HepG2 (cell line): ENCODE measurements around the gene RBM12.

ENCODE experiments used
- BRCA1 ChIP-seq: sonication (generic); formaldehyde crosslinking; IDR thresholded peaks from 2 replicates; pipeline ENCODE4 v1.4.0; 2020; ENCODE audit warnings: missing genetic modification reagents
- CHD4 ChIP-seq: fragments of 200-600 bp; sonication (generic); IDR thresholded peaks from 2 replicates; pipeline ENCODE4 v1.7.0; 2017; ENCODE audit warnings: mild to moderate bottlenecking, low read length, borderline replicate concordance
- JUNB ChIP-seq: sonication (generic); formaldehyde crosslinking; IDR thresholded peaks from 2 replicates; pipeline ENCODE4 v1.8.0; 2022; ENCODE audit warnings: missing genetic modification reagents, mild to moderate bottlenecking, borderline replicate concordance
- SOX5 ChIP-seq: IDR thresholded peaks from 2 replicates; pipeline ENCODE4 v1.6.1; 2016; ENCODE audit warnings: borderline replicate concordance
- SP1 ChIP-seq, 2 experiments: fragments of 450-650 bp in 1 of 2; sonication (generic) in 1 of 2; formaldehyde crosslinking in 1 of 2; IDR thresholded peaks; 2 replicates each; pipeline versions ENCODE4 v1.4.0 to v1.6.1; 2016 to 2020; ENCODE audit warnings: missing genetic modification reagents in 1 of 2
- TCF7 ChIP-seq: sonication (generic); IDR thresholded peaks from 2 replicates; pipeline ENCODE4 v1.6.1; 2016; ENCODE audit warnings: antibody characterized with exemption, low read depth
- TCF7L2 ChIP-seq: IDR thresholded peaks from 2 replicates; pipeline ENCODE4 v1.6.1; 2011; ENCODE audit warnings: mild to moderate bottlenecking, low read depth, low read length, moderate library complexity
- ZZZ3 ChIP-seq: sonication (generic); formaldehyde crosslinking; IDR thresholded peaks from 2 replicates; pipeline ENCODE4 v1.4.0; 2020; ENCODE audit warnings: missing genetic modification reagents, mild to moderate bottlenecking, borderline replicate concordance

DNA sequence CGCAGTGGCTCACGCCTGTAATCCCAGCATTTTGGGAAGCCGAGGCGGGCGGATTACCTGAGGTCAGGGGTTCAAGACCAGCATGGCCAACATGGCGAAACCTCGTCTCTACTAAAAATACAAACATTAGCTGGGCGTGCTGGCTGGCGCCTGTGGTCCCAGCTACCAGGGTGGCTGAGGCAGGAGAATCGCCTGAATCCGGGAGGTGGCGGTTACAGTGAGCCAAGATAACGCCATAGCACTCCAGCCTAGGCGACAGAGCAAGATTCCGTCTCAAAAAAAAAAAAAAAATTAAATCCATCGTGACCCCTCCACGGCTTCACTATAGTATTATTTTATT is 1.2 kb upstream of the RBM12 start:
- no peak for TF ChIP-seq SP1 (IDR thresholded peaks at IDR 0.05)
- no peak for TF ChIP-seq SP1 (CRISPR knock-in tag; IDR thresholded peaks at IDR 0.05)
- no peak for TF ChIP-seq JUNB
- TF ChIP-seq TCF7L2: no peak
- no peak for TF ChIP-seq CHD4
- TF ChIP-seq TCF7: no peak
- no peak for TF ChIP-seq BRCA1
- no peak for TF ChIP-seq ZZZ3 (CRISPR knock-in tag)
- no peak for TF ChIP-seq SOX5 (CRISPR knock-in tag)
